ENCODE data around the gene GAD1. TPM values are rescaled to one million over a fixed set of nuclear protein-coding genes. Genes with fewer than 3 reads are reported as not detected.
A peak's percentile ranks its signal among the peaks of the same experiment; 100 is the strongest.

The GAD1 gene
- total RNA-seq, 2 donors from 2014 or later: 12.8 to 26.3 TPM

DNA sequence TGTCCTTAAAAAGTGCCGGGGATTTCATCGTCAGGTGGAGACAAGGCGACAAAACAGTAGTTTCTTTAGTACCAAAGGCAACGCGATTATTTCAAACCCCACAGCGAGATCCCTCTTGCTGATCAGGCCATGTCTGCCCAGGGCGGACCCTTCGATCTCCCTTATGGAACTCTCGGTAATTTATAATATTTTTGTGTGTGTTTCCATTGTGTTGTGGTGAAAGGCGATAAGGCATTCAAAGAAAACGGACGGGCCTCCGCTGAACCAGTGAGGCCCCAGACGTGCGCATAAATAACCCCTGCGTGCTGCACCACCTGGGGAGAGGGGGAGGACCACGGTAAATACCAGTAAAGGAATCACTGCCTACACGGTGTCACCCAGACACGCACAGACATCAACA lies 1.4 kb upstream of the GAD1 start:
- 9 to 29% methylated on average over 6 to 19 of the region's 19 CpGs for WGBS, 2 experiments (ENCODE audit: insufficient coverage in 1 of 2, insufficient read length in 1 of 2)
- H3K27me3 ChIP-seq (ENCODE audit: control insufficient read depth, insufficient read depth, low read length, poor library complexity, severe bottlenecking): peaks cover 55% of the 10 kb centered on the region
- H3K4me1 Mint-ChIP-seq: peaks cover 31% of the 10 kb centered on the region
- no peak overlapping the region for H3K27ac Mint-ChIP-seq
- H3K27me3 Mint-ChIP-seq (ENCODE audit: insufficient read depth): peaks cover 64% of the 10 kb centered on the region
- no peak for DNase-seq
- no peaks in the 10 kb centered on the region for H3K9me3 ChIP-seq (ENCODE audit: control insufficient read depth, low read length)
- no peaks in the 10 kb centered on the region for H3K9me3 Mint-ChIP-seq
- H3K36me3 ChIP-seq (ENCODE audit: control insufficient read depth, insufficient read depth, low read length): no peaks in the 10 kb centered on the region
- H3K4me1 ChIP-seq (ENCODE audit: control insufficient read depth, insufficient read depth, low read length): peaks cover 4% of the 10 kb centered on the region
- no peak overlapping the region for H3K27ac ChIP-seq (ENCODE audit: low read depth, low read length)
- TF ChIP-seq, protein P1, sequence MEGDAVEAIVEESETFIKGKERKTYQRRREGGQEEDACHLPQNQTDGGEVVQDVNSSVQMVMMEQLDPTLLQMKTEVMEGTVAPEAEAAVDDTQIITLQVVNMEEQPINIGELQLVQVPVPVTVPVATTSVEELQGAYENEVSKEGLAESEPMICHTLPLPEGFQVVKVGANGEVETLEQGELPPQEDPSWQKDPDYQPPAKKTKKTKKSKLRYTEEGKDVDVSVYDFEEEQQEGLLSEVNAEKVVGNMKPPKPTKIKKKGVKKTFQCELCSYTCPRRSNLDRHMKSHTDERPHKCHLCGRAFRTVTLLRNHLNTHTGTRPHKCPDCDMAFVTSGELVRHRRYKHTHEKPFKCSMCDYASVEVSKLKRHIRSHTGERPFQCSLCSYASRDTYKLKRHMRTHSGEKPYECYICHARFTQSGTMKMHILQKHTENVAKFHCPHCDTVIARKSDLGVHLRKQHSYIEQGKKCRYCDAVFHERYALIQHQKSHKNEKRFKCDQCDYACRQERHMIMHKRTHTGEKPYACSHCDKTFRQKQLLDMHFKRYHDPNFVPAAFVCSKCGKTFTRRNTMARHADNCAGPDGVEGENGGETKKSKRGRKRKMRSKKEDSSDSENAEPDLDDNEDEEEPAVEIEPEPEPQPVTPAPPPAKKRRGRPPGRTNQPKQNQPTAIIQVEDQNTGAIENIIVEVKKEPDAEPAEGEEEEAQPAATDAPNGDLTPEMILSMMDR (conservative IDR thresholded peaks at IDR 0.05): no peak
- no peak overlapping the region for H3K9ac ChIP-seq (ENCODE audit: extremely low read depth, low read length, poor library complexity, severe bottlenecking)
- H3K4me3 Mint-ChIP-seq: peak overlapping the region; percentile 70
- H3K36me3 Mint-ChIP-seq (ENCODE audit: low read depth): no peaks in the 10 kb centered on the region
- peak overlapping the region; percentile 91 for H3K4me3 ChIP-seq (ENCODE audit: low read length)

DNA sequence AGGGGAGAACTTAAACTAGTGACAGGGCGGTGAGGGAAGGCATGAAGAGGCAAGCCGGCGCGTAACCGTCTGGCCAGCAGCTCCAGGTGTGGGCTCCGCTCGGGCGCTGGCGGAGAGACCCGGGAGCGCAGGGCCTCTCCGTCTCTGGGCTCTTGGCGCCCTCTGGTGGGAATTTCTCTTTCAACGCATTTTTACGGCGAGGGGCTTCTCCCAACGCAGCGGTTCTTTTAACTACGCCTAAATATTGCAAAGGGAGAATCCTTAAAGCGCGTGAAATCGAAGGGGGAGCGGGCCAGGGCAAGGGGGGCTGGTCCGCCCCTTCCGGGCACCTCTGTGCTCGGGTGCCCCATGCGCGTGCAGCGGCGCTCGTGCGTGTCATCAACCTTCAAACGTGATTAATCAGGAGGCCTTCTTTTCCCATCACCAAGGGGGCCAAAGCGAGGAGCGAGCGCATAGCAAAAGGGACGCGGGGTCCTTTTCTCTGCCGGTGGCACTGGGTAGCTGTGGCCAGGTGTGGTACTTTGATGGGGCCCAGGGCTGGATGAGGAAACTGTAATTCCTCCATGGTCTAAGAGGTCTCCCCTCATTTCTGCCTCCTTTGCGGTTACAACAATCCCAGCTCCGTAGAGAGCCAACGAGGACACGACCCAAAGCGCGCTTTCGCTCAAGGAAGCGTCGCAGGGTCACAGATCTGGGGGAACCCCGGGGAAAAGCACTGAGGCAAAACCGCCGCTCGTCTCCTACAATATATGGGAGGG lies 762 bp upstream of the GAD1 start:
- Mint-ChIP-seq H3K4me3 (peak overlapping the region; percentile 70), H3K36me3 (ENCODE audit: low read depth) (no peaks in the 10 kb centered on the region), H3K27me3 (ENCODE audit: insufficient read depth) (peaks cover 70% of the 10 kb centered on the region), H3K27ac (no peak overlapping the region), H3K4me1 (peaks cover 35% of the 10 kb centered on the region), H3K9me3 (no peaks in the 10 kb centered on the region)
- Histone ChIP-seq H3K4me3 (ENCODE audit: low read length) (peak overlapping the region; percentile 91), H3K36me3 (ENCODE audit: control insufficient read depth, insufficient read depth, low read length) (no peaks in the 10 kb centered on the region), H3K4me1 (ENCODE audit: control insufficient read depth, insufficient read depth, low read length) (peaks cover 4% of the 10 kb centered on the region), H3K27me3 (ENCODE audit: control insufficient read depth, insufficient read depth, low read length, poor library complexity, severe bottlenecking) (peaks cover 61% of the 10 kb centered on the region), H3K9ac (ENCODE audit: extremely low read depth, low read length, poor library complexity, severe bottlenecking) (no peak overlapping the region), H3K9me3 (ENCODE audit: control insufficient read depth, low read length) (no peaks in the 10 kb centered on the region), H3K27ac (ENCODE audit: low read depth, low read length) (no peak overlapping the region)
- peak; percentile 96 for DNase-seq
- TF ChIP-seq, protein P1 (conservative IDR thresholded peaks at IDR 0.05): peak; percentile 96
- 1% methylated on average over 20 to 49 of the region's 52 CpGs for WGBS, 2 experiments (ENCODE audit: insufficient coverage in 1 of 2, insufficient read length in 1 of 2)

GRCh38 chr2:170817093-170818035 lies 677 bp downstream of the GAD1 start:
- H3K9me3 ChIP-seq (ENCODE audit: control insufficient read depth, low read length): no peaks in the 10 kb centered on the region
- H3K4me3 ChIP-seq (ENCODE audit: low read length): peak overlapping the region; percentile 91
- peak overlapping the region; percentile 64 for H3K27ac Mint-ChIP-seq
- no peaks in the 10 kb centered on the region for H3K9me3 Mint-ChIP-seq
- TF ChIP-seq, protein P1 (conservative IDR thresholded peaks at IDR 0.05): no peak
- H3K36me3 ChIP-seq (ENCODE audit: control insufficient read depth, insufficient read depth, low read length): no peaks in the 10 kb centered on the region
- H3K4me1 ChIP-seq (ENCODE audit: control insufficient read depth, insufficient read depth, low read length): peaks cover 4% of the 10 kb centered on the region
- peaks cover 85% of the 10 kb centered on the region for H3K27me3 Mint-ChIP-seq (ENCODE audit: insufficient read depth)
- peaks cover 41% of the 10 kb centered on the region for H3K4me1 Mint-ChIP-seq
- 0% methylated on average over 37 to 69 of the region's 69 CpGs for WGBS, 2 experiments (ENCODE audit: insufficient coverage in 1 of 2, insufficient read length in 1 of 2)
- peak overlapping the region; percentile 70 for H3K4me3 Mint-ChIP-seq
- peaks cover 1% of the 10 kb centered on the region for H3K36me3 Mint-ChIP-seq (ENCODE audit: low read depth)
- peaks cover 76% of the 10 kb centered on the region for H3K27me3 ChIP-seq (ENCODE audit: control insufficient read depth, insufficient read depth, low read length, poor library complexity, severe bottlenecking)
- H3K27ac ChIP-seq (ENCODE audit: low read depth, low read length): peak overlapping the region; percentile 89
- H3K9ac ChIP-seq (ENCODE audit: extremely low read depth, low read length, poor library complexity, severe bottlenecking): peak overlapping the region; percentile 16
- DNase-seq: peak; percentile 81

Data from endodermal cell (in vitro differentiated cells).